Stimulated activated CD4-positive, alpha-beta T cell treated with anti-CD3 and anti-CD28 coated beads, Interleukin-4, amount 100 ng/mL, for 48 hours (primary cell): ENCODE results near the gene HNRNPC.
"Not testable (repeated sequence)": the region's sequence is repeated elsewhere in the genome, so short reads cannot be mapped to it uniquely, and the experiment has no call there.

Experiments used
- DNase-seq, 2 donors: peaks; one replicate each; pipeline ENCODE4 v3.0.0-alpha.2; 2020; ENCODE audit warnings: low read depth in 2 of 2

The HNRNPC gene

GRCh38 chr14:21192447-21192822 is 76.8 kb downstream of the HNRNPC start:
- DNase-seq = no peak

- peak; percentile 52 to 68 for DNase-seq
Measured at GRCh38 chr14:21191809-21192446, 77.3 kb downstream of the HNRNPC start.

GRCh38 chr14:21191261-21191808 is 77.9 kb downstream of the HNRNPC start:
- no peak for DNase-seq

GRCh38 chr14:21185491-21185890 is 83.8 kb downstream of the HNRNPC start:
- no peak for DNase-seq

GRCh38 chr14:21184254-21184653 is 85.0 kb downstream of the HNRNPC start:
- DNase-seq = no peak

GRCh38 chr14:21182166-21182565 is 87.1 kb downstream of the HNRNPC start:
- no peak for DNase-seq

GRCh38 chr14:21171128-21171527 is 98.1 kb downstream of the HNRNPC start:
- DNase-seq = no peak

GRCh38 chr14:21169573-21169972 is 99.7 kb downstream of the HNRNPC start:
- no peak for DNase-seq

- DNase-seq = no peak
Measured at GRCh38 chr14:21168055-21168454, 101.2 kb downstream of the HNRNPC start.

GRCh38 chr14:21165670-21166069 is 103.6 kb downstream of the HNRNPC start:
- DNase-seq = not testable (repeated sequence)

GRCh38 chr14:21165002-21165605 is 104.1 kb downstream of the HNRNPC start:
- not testable (repeated sequence) for DNase-seq

- no peak for DNase-seq
Measured at GRCh38 chr14:21163871-21164291, 105.4 kb downstream of the HNRNPC start.

GRCh38 chr14:21162081-21162480 is 107.2 kb downstream of the HNRNPC start:
- DNase-seq = no peak

GRCh38 chr14:21160061-21160610 is 109.1 kb downstream of the HNRNPC start:
- DNase-seq = no peak
